ENCODE results near the gene RGS3. TPM values are rescaled to one million over a fixed set of nuclear protein-coding genes. Genes with fewer than 3 reads are reported as not detected.

The RGS3 gene
- polyA plus RNA-seq, 6 donors from 2014 or later, result 3.8 to 13.8 (median 5.8) TPM

- Mint-ChIP-seq H3K9me3 (no peaks in the 10 kb centered on the region), H3K27me3 (peaks cover 0 to 24% (median 11%) of the 10 kb centered on the region in 3 donors), H3K4me3 (no peak overlapping the region), H3K27ac (peak overlapping the region in 2 of 6 donors; percentile 24 to 52), H3K36me3 (no peaks in the 10 kb centered on the region), H3K4me1 (peaks cover 8 to 13% (median 11%) of the 10 kb centered on the region in 3 donors)
- DNase-seq, result no peak
- ATAC-seq (ENCODE audit: low read depth in 2 of 2), result no peak
Measured at GRCh38 chr9:113626735-113627495, 163.4 kb downstream of the RGS3 start.

- H3K4me1 Mint-ChIP-seq, result no peaks in the 10 kb centered on the region
- no peak overlapping the region for H3K4me3 Mint-ChIP-seq
- DNase-seq (no peak), ATAC-seq (ENCODE audit: low read depth in 2 of 2) (no peak)
- H3K27ac Mint-ChIP-seq, result no peak overlapping the region
- peaks cover 6 to 39% (median 23%) of the 10 kb centered on the region in 3 donors for H3K27me3 Mint-ChIP-seq
- no peaks in the 10 kb centered on the region for H3K36me3 Mint-ChIP-seq
- H3K9me3 Mint-ChIP-seq, result no peaks in the 10 kb centered on the region
Measured at GRCh38 chr9:113628621-113629020, 165.1 kb downstream of the RGS3 start.

GRCh38 chr9:113630386-113631136, 167.0 kb downstream of the RGS3 start:
- no peak overlapping the region for H3K27ac Mint-ChIP-seq
- no peak overlapping the region for H3K4me3 Mint-ChIP-seq
- no peaks in the 10 kb centered on the region for H3K36me3 Mint-ChIP-seq
- no peaks in the 10 kb centered on the region for H3K9me3 Mint-ChIP-seq
- no peaks in the 10 kb centered on the region for H3K4me1 Mint-ChIP-seq
- DNase-seq, result no peak
- ATAC-seq (ENCODE audit: low read depth in 2 of 2), result no peak
- H3K27me3 Mint-ChIP-seq, result peaks cover 6 to 50% (median 29%) of the 10 kb centered on the region in 3 donors

- DNase-seq, result no peak
- no peak for ATAC-seq (ENCODE audit: low read depth in 2 of 2)
- peaks cover 6 to 53% (median 33%) of the 10 kb centered on the region in 3 donors for H3K27me3 Mint-ChIP-seq
- no peaks in the 10 kb centered on the region for H3K36me3 Mint-ChIP-seq
- no peak overlapping the region for H3K27ac Mint-ChIP-seq
- H3K4me3 Mint-ChIP-seq, result no peak overlapping the region
- no peaks in the 10 kb centered on the region for H3K4me1 Mint-ChIP-seq
- no peaks in the 10 kb centered on the region for H3K9me3 Mint-ChIP-seq
Measured at GRCh38 chr9:113631137-113631765, 167.7 kb downstream of the RGS3 start.

- Mint-ChIP-seq H3K36me3 (no peaks in the 10 kb centered on the region), H3K9me3 (peaks cover 0 to 5% (median 0%) of the 10 kb centered on the region in 7 donors), H3K27ac (peak overlapping the region in 1 of 6 donors; percentile 47), H3K27me3 (peaks cover 6 to 59% (median 39%) of the 10 kb centered on the region in 3 donors), H3K4me3 (no peak overlapping the region), H3K4me1 (no peaks in the 10 kb centered on the region)
- ATAC-seq (ENCODE audit: low read depth in 2 of 2) (no peak), DNase-seq (no peak)
Measured at GRCh38 chr9:113631871-113632665, 168.5 kb downstream of the RGS3 start.

GRCh38 chr9:113632776-113633590, 169.5 kb downstream of the RGS3 start:
- Mint-ChIP-seq H3K27ac (no peak overlapping the region), H3K36me3 (no peaks in the 10 kb centered on the region), H3K4me1 (no peaks in the 10 kb centered on the region), H3K27me3 (peaks cover 6 to 55% (median 41%) of the 10 kb centered on the region in 3 donors), H3K9me3 (peaks cover 0 to 7% (median 0%) of the 10 kb centered on the region in 7 donors), H3K4me3 (no peak overlapping the region)
- ATAC-seq (ENCODE audit: low read depth in 2 of 2), result no peak
- DNase-seq, result no peak

GRCh38 chr9:113633782-113634595, 170.5 kb downstream of the RGS3 start:
- H3K4me3 Mint-ChIP-seq, result no peak overlapping the region
- peaks cover 6 to 49% (median 32%) of the 10 kb centered on the region in 3 donors for H3K27me3 Mint-ChIP-seq
- no peak overlapping the region for H3K27ac Mint-ChIP-seq

GRCh38 chr9:113634596-113635515, 171.3 kb downstream of the RGS3 start:
- no peak overlapping the region for H3K4me3 Mint-ChIP-seq
- no peaks in the 10 kb centered on the region for H3K36me3 Mint-ChIP-seq
- H3K27me3 Mint-ChIP-seq, result peaks cover 6 to 54% (median 32%) of the 10 kb centered on the region in 3 donors
- H3K27ac Mint-ChIP-seq, result peak overlapping the region in 1 of 6 donors; percentile 7
- peaks cover 0 to 7% (median 0%) of the 10 kb centered on the region in 7 donors for H3K9me3 Mint-ChIP-seq
- no peak for ATAC-seq (ENCODE audit: low read depth in 2 of 2)
- DNase-seq, result no peak
- no peaks in the 10 kb centered on the region for H3K4me1 Mint-ChIP-seq

More at GRCh38 chr9:113633782-113634595, 170.5 kb downstream of the RGS3 start:
- DNase-seq (no peak), ATAC-seq (ENCODE audit: low read depth in 2 of 2) (no peak)
- Mint-ChIP-seq H3K36me3 (no peaks in the 10 kb centered on the region), H3K9me3 (peaks cover 0 to 7% (median 0%) of the 10 kb centered on the region in 7 donors), H3K4me1 (no peaks in the 10 kb centered on the region)

GRCh38 chr9:113635586-113635985, 172.1 kb downstream of the RGS3 start:
- Mint-ChIP-seq H3K4me3 (no peak overlapping the region), H3K9me3 (peaks cover 0 to 7% (median 0%) of the 10 kb centered on the region in 7 donors), H3K27me3 (peaks cover 6 to 54% (median 32%) of the 10 kb centered on the region in 3 donors), H3K27ac (no peak overlapping the region), H3K36me3 (no peaks in the 10 kb centered on the region), H3K4me1 (no peaks in the 10 kb centered on the region)
- no peak for DNase-seq
- ATAC-seq (ENCODE audit: low read depth in 2 of 2), result no peak

- ATAC-seq (ENCODE audit: low read depth in 2 of 2) (no peak), DNase-seq (no peak)
- peaks cover 0 to 7% (median 0%) of the 10 kb centered on the region in 7 donors for H3K9me3 Mint-ChIP-seq
- no peaks in the 10 kb centered on the region for H3K36me3 Mint-ChIP-seq
- H3K27ac Mint-ChIP-seq, result no peak overlapping the region
- no peak overlapping the region for H3K4me3 Mint-ChIP-seq
- H3K27me3 Mint-ChIP-seq, result peaks cover 6 to 54% (median 32%) of the 10 kb centered on the region in 3 donors
- no peaks in the 10 kb centered on the region for H3K4me1 Mint-ChIP-seq
Measured at GRCh38 chr9:113636165-113636564, 172.6 kb downstream of the RGS3 start.

- no peak for ATAC-seq (ENCODE audit: low read depth in 2 of 2)
- H3K27ac Mint-ChIP-seq, result peak overlapping the region in 1 of 6 donors; percentile 23
- peaks cover 0 to 7% (median 0%) of the 10 kb centered on the region in 7 donors for H3K9me3 Mint-ChIP-seq
- no peak overlapping the region for H3K4me3 Mint-ChIP-seq
- peaks cover 6 to 51% (median 32%) of the 10 kb centered on the region in 3 donors for H3K27me3 Mint-ChIP-seq
- DNase-seq, result no peak
- no peaks in the 10 kb centered on the region for H3K36me3 Mint-ChIP-seq
- H3K4me1 Mint-ChIP-seq, result no peaks in the 10 kb centered on the region
Measured at GRCh38 chr9:113636693-113637092, 173.2 kb downstream of the RGS3 start.
